ENCODE measurements around the gene SLC34A1.
A peak's percentile ranks its signal among the peaks of the same experiment; 100 is the strongest.

The SLC34A1 gene

GRCh38 chr5:177361418-177362291, 22.6 kb upstream of the SLC34A1 start:
- Histone ChIP-seq H3K4me3 (ENCODE audit: severe bottlenecking) (no peak overlapping the region), H3K4me1 (ENCODE audit: insufficient read depth, poor library complexity, severe bottlenecking) (peaks cover 11% of the 10 kb centered on the region), H3K27ac (ENCODE audit: poor library complexity, severe bottlenecking) (peak overlapping the region; percentile 29)

GRCh38 chr5:177362292-177362609, 22.0 kb upstream of the SLC34A1 start:
- peaks cover 11% of the 10 kb centered on the region for H3K4me1 ChIP-seq (ENCODE audit: insufficient read depth, poor library complexity, severe bottlenecking)
- peak overlapping the region; percentile 29 for H3K27ac ChIP-seq (ENCODE audit: poor library complexity, severe bottlenecking)
- ATAC-seq (ENCODE audit: low read depth) (no peak), DNase-seq (ENCODE audit: low spot score) (no peak)
- no peaks in the 10 kb centered on the region for H3K9me3 ChIP-seq (ENCODE audit: severe bottlenecking)
- H3K36me3 ChIP-seq (ENCODE audit: low read depth) = no peaks in the 10 kb centered on the region
- no peak for TF ChIP-seq CTCF (IDR thresholded peaks at IDR 0.05; ENCODE audit: poor library complexity, severe bottlenecking)
- H3K4me3 ChIP-seq (ENCODE audit: severe bottlenecking) = no peak overlapping the region
- H3K27me3 ChIP-seq (ENCODE audit: insufficient read depth, poor library complexity, severe bottlenecking) = no peaks in the 10 kb centered on the region

More at GRCh38 chr5:177361418-177362291, 22.6 kb upstream of the SLC34A1 start:
- H3K9me3 ChIP-seq (ENCODE audit: severe bottlenecking) = no peaks in the 10 kb centered on the region
- no peaks in the 10 kb centered on the region for H3K27me3 ChIP-seq (ENCODE audit: insufficient read depth, poor library complexity, severe bottlenecking)
- TF ChIP-seq CTCF (IDR thresholded peaks at IDR 0.05; ENCODE audit: poor library complexity, severe bottlenecking) = no peak
- ATAC-seq (ENCODE audit: low read depth) = no peak
- DNase-seq (ENCODE audit: low spot score) = no peak
- no peaks in the 10 kb centered on the region for H3K36me3 ChIP-seq (ENCODE audit: low read depth)

GRCh38 chr5:177362610-177363507, 21.4 kb upstream of the SLC34A1 start:
- DNase-seq (ENCODE audit: low spot score) (peak; percentile 73), ATAC-seq (ENCODE audit: low read depth) (peak; percentile 78)
- Histone ChIP-seq H3K27me3 (ENCODE audit: insufficient read depth, poor library complexity, severe bottlenecking) (no peaks in the 10 kb centered on the region), H3K27ac (ENCODE audit: poor library complexity, severe bottlenecking) (peak overlapping the region; percentile 29), H3K4me1 (ENCODE audit: insufficient read depth, poor library complexity, severe bottlenecking) (peaks cover 8% of the 10 kb centered on the region), H3K36me3 (ENCODE audit: low read depth) (no peaks in the 10 kb centered on the region), H3K9me3 (ENCODE audit: severe bottlenecking) (no peaks in the 10 kb centered on the region), H3K4me3 (ENCODE audit: severe bottlenecking) (peak overlapping the region; percentile 41)
- peak; percentile 10 for TF ChIP-seq CTCF (IDR thresholded peaks at IDR 0.05; ENCODE audit: poor library complexity, severe bottlenecking)

- no peak for TF ChIP-seq CTCF (IDR thresholded peaks at IDR 0.05; ENCODE audit: poor library complexity, severe bottlenecking)
- H3K27ac ChIP-seq (ENCODE audit: poor library complexity, severe bottlenecking) = no peak overlapping the region
- H3K9me3 ChIP-seq (ENCODE audit: severe bottlenecking) = no peaks in the 10 kb centered on the region
- peak overlapping the region; percentile 41 for H3K4me3 ChIP-seq (ENCODE audit: severe bottlenecking)
- H3K36me3 ChIP-seq (ENCODE audit: low read depth) = no peaks in the 10 kb centered on the region
- peaks cover 11% of the 10 kb centered on the region for H3K4me1 ChIP-seq (ENCODE audit: insufficient read depth, poor library complexity, severe bottlenecking)
- no peaks in the 10 kb centered on the region for H3K27me3 ChIP-seq (ENCODE audit: insufficient read depth, poor library complexity, severe bottlenecking)
- ATAC-seq (ENCODE audit: low read depth) = no peak
- no peak for DNase-seq (ENCODE audit: low spot score)
These were observed 20.7 kb upstream of the SLC34A1 start for GRCh38 chr5:177363565-177363964.
